Vagina (tissue), 2 donors: Measurements from ENCODE around the gene CCDC74A.
"Not testable (repeated sequence)": the region's sequence is repeated elsewhere in the genome, so short reads cannot be mapped to it uniquely, and the experiment has no call there.

Experiments used
- POLR2AphosphoS5 ChIP-seq, 2 donors: sonication (generic); formaldehyde crosslinking; IDR thresholded peaks; one replicate each; pipeline ENCODE4 v1.9.0; 2017; ENCODE audit warnings: antibody characterized with exemption in 2 of 2, mild to moderate bottlenecking in 2 of 2, low read depth in 1 of 2; ENCODE audit not compliant: insufficient read depth in 1 of 2
- TF ChIP-seq, protein P1 (sequence below), 3 experiments: fragments of 450-650 bp in 2 of 3; fragments of 200-600 bp in 1 of 3; sonication (generic) in 1 of 3; IDR thresholded peaks; one replicate each; pipeline ENCODE4 v1.5.1; 2017 to 2019; ENCODE audit warnings: antibody characterized with exemption in 3 of 3, mild to moderate bottlenecking in 2 of 3, moderate library complexity in 2 of 3

DNA sequence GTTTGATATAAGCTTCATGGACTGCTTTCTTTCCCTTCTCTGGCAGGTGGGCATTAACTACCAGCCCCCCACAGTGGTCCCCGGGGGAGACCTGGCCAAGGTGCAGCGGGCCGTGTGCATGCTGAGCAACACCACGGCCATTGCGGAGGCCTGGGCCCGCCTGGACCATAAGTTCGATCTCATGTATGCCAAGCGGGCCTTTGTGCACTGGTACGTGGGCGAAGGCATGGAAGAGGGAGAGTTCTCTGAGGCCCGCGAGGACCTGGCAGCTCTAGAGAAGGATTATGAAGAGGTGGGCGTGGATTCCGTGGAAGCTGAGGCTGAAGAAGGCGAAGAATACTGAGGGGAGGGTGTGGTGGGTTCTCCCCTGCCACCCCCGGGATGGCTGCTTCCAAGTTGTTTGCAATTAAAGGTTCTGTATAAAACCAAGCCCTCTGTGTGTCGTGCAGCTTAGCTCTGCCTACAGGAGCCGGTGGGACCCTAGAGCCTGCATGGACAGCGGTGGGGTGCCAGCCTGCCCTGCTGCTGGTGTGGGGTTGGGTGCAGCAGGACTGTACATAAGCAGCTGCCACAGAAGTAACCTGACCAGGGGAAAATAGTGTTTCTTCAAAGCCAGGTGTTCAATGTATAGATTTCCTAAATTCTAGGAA is 45.1 kb upstream of the CCDC74A start:
- TF ChIP-seq, protein P1, sequence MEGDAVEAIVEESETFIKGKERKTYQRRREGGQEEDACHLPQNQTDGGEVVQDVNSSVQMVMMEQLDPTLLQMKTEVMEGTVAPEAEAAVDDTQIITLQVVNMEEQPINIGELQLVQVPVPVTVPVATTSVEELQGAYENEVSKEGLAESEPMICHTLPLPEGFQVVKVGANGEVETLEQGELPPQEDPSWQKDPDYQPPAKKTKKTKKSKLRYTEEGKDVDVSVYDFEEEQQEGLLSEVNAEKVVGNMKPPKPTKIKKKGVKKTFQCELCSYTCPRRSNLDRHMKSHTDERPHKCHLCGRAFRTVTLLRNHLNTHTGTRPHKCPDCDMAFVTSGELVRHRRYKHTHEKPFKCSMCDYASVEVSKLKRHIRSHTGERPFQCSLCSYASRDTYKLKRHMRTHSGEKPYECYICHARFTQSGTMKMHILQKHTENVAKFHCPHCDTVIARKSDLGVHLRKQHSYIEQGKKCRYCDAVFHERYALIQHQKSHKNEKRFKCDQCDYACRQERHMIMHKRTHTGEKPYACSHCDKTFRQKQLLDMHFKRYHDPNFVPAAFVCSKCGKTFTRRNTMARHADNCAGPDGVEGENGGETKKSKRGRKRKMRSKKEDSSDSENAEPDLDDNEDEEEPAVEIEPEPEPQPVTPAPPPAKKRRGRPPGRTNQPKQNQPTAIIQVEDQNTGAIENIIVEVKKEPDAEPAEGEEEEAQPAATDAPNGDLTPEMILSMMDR (IDR thresholded peaks at IDR 0.05): not testable (repeated sequence)
- not testable (repeated sequence) for TF ChIP-seq POLR2AphosphoS5 (IDR thresholded peaks at IDR 0.05; ENCODE audit: insufficient read depth in 1 of 2, low read depth in 1 of 2)
